ENCODE results near the gene DHODH.

The DHODH gene

GRCh38 chr16:72027669-72028378 lies 19.3 kb downstream of the DHODH start:
- Histone ChIP-seq H3K27me3 (ENCODE audit: insufficient read depth, poor library complexity, severe bottlenecking) (no peaks in the 10 kb centered on the region), H3K4me1 (ENCODE audit: insufficient read depth, poor library complexity, severe bottlenecking) (no peaks in the 10 kb centered on the region), H3K27ac (ENCODE audit: poor library complexity, severe bottlenecking) (no peak overlapping the region), H3K9me3 (ENCODE audit: severe bottlenecking) (no peaks in the 10 kb centered on the region), H3K4me3 (ENCODE audit: severe bottlenecking) (no peak overlapping the region), H3K36me3 (ENCODE audit: low read depth) (peaks cover 11% of the 10 kb centered on the region)
- ATAC-seq (ENCODE audit: low read depth) (no peak), DNase-seq (ENCODE audit: low spot score) (no peak)
- TF ChIP-seq CTCF (IDR thresholded peaks at IDR 0.05; ENCODE audit: poor library complexity, severe bottlenecking): no peak

- ATAC-seq (ENCODE audit: low read depth): no peak
- Histone ChIP-seq H3K36me3 (ENCODE audit: low read depth) (peaks cover 4% of the 10 kb centered on the region), H3K27ac (ENCODE audit: poor library complexity, severe bottlenecking) (no peak overlapping the region), H3K4me3 (ENCODE audit: severe bottlenecking) (no peak overlapping the region), H3K4me1 (ENCODE audit: insufficient read depth, poor library complexity, severe bottlenecking) (no peaks in the 10 kb centered on the region), H3K27me3 (ENCODE audit: insufficient read depth, poor library complexity, severe bottlenecking) (no peaks in the 10 kb centered on the region), H3K9me3 (ENCODE audit: severe bottlenecking) (no peaks in the 10 kb centered on the region)
- DNase-seq (ENCODE audit: low spot score): no peak
- no peak for TF ChIP-seq CTCF (IDR thresholded peaks at IDR 0.05; ENCODE audit: poor library complexity, severe bottlenecking)
Observed at GRCh38 chr16:72029567-72030271, 21.2 kb downstream of the DHODH start.

- Histone ChIP-seq H3K9me3 (ENCODE audit: severe bottlenecking) (no peaks in the 10 kb centered on the region), H3K4me3 (ENCODE audit: severe bottlenecking) (no peak overlapping the region), H3K27me3 (ENCODE audit: insufficient read depth, poor library complexity, severe bottlenecking) (no peaks in the 10 kb centered on the region), H3K36me3 (ENCODE audit: low read depth) (no peaks in the 10 kb centered on the region), H3K4me1 (ENCODE audit: insufficient read depth, poor library complexity, severe bottlenecking) (no peaks in the 10 kb centered on the region), H3K27ac (ENCODE audit: poor library complexity, severe bottlenecking) (no peak overlapping the region)
- DNase-seq (ENCODE audit: low spot score): no peak
- TF ChIP-seq CTCF (IDR thresholded peaks at IDR 0.05; ENCODE audit: poor library complexity, severe bottlenecking): no peak
- no peak for ATAC-seq (ENCODE audit: low read depth)
Observed at GRCh38 chr16:72033437-72033836, 24.9 kb downstream of the DHODH start.

- no peaks in the 10 kb centered on the region for H3K27me3 ChIP-seq (ENCODE audit: insufficient read depth, poor library complexity, severe bottlenecking)
- no peak for TF ChIP-seq CTCF (IDR thresholded peaks at IDR 0.05; ENCODE audit: poor library complexity, severe bottlenecking)
- H3K4me3 ChIP-seq (ENCODE audit: severe bottlenecking): no peak overlapping the region
- no peaks in the 10 kb centered on the region for H3K36me3 ChIP-seq (ENCODE audit: low read depth)
- H3K4me1 ChIP-seq (ENCODE audit: insufficient read depth, poor library complexity, severe bottlenecking): no peaks in the 10 kb centered on the region
- DNase-seq (ENCODE audit: low spot score) (no peak), ATAC-seq (ENCODE audit: low read depth) (no peak)
- no peaks in the 10 kb centered on the region for H3K9me3 ChIP-seq (ENCODE audit: severe bottlenecking)
- no peak overlapping the region for H3K27ac ChIP-seq (ENCODE audit: poor library complexity, severe bottlenecking)
Observed at GRCh38 chr16:72036098-72036497, 27.6 kb downstream of the DHODH start.

- H3K27ac ChIP-seq (ENCODE audit: poor library complexity, severe bottlenecking): no peak overlapping the region
- DNase-seq (ENCODE audit: low spot score): no peak
- no peaks in the 10 kb centered on the region for H3K27me3 ChIP-seq (ENCODE audit: insufficient read depth, poor library complexity, severe bottlenecking)
- H3K36me3 ChIP-seq (ENCODE audit: low read depth): no peaks in the 10 kb centered on the region
- ATAC-seq (ENCODE audit: low read depth): no peak
- no peak overlapping the region for H3K4me3 ChIP-seq (ENCODE audit: severe bottlenecking)
- H3K9me3 ChIP-seq (ENCODE audit: severe bottlenecking): no peaks in the 10 kb centered on the region
- TF ChIP-seq CTCF (IDR thresholded peaks at IDR 0.05; ENCODE audit: poor library complexity, severe bottlenecking): no peak
- no peaks in the 10 kb centered on the region for H3K4me1 ChIP-seq (ENCODE audit: insufficient read depth, poor library complexity, severe bottlenecking)
Observed at GRCh38 chr16:72042157-72042660, 33.7 kb downstream of the DHODH start.

Data from RWPE2 (cell line).